Tongue (tissue), 2 donors: Measurements from ENCODE around the gene ZNF697. TPM values are rescaled to one million over a fixed set of nuclear protein-coding genes. Genes with fewer than 3 reads are reported as not detected.
A peak's percentile ranks its signal among the peaks of the same experiment; 100 is the strongest.

Experiments
- DNase-seq: peaks from one replicate; pipeline ENCODE4 v3.0.0-alpha.2; 2015
- total RNA-seq: library from RNA; depleted of rRNA; stranded (reverse); fragments of >200 nt; gene quantifications from one replicate; pipeline ENCODE4 v1.2.3, GENCODE V29; 2014

Gene ZNF697
- total RNA-seq, 1 donor from 2014 or later = 15.0 TPM

DNA sequence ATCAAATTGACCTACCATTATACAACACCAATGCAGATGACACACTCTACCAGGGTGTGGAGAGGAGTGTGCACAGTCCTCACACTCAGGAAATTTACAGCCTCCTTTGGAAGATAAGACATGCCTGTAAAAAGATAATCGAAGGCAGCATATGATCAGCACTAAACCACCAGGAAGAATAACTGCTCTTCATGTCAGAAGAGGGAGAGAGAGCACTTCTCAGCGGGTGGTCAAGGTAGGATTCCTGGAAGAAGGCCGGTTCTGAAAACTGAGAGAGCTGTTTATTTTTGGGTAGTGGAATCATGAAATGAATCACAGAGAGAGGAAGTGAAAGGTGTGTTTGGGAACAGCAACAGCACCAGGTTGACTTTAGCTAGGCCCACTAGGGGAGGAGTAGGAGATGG is 14.0 kb upstream of the ZNF697 start:
- DNase-seq = no peak

DNA sequence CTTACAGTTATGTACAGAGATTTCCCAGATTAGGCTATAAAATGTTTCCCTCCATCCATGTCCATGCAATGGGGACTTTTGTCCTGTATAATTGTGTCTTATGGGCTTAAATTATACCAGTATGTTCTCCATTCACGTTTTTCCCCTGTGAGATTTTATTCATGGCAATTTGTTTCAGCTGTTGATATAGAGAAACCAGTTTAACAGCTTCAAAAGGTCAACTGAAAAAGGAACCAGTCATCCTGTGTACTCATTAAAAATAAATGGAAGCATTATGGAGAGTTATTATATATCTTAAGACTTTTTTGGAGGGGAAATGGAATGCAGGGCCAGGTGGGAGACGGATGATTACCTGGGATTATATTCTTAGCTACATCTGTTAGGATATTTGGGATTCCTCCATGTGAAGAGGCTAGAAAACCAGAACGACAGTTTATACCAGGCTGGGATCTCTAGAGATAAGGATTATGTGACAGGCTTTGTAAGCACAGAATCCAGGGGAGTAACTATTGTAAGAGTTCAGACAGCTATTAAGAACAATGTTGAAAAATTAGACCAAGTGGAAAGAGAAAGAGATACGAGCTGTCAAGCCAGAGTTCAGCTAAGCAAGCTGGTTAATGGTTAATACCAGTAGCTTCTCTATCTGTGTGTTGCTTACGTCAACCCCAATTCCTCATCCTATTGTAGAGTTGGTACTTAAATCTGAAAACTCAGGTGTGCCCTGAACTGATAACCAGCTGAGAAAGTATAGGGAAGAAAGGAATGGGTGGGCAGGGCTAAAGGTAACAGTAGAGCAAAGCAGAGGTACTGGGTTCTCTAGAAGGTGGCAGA is 12.4 kb upstream of the ZNF697 start:
- peak; percentile 7 for DNase-seq

DNA sequence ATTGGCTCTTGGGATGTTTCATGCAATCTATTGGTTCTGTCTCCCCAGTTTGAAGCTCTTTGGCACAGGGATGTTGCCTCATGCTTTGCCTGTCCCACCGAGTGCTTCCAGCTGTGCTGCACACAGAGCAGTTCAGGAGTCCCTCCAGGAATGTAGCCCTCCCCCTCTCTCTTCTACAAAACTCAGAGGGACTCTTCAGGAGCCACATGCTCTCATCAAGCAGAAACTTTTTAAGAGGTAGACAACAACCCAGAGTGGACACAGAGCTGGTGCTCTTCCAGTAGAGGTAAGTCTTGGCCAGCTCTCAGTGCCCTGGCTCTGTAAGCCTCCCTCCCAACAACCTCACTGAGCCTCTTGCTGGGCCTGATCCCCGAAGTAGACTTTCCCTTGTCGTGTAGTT is 11.6 kb upstream of the ZNF697 start:
- DNase-seq = peak; percentile 74

DNA sequence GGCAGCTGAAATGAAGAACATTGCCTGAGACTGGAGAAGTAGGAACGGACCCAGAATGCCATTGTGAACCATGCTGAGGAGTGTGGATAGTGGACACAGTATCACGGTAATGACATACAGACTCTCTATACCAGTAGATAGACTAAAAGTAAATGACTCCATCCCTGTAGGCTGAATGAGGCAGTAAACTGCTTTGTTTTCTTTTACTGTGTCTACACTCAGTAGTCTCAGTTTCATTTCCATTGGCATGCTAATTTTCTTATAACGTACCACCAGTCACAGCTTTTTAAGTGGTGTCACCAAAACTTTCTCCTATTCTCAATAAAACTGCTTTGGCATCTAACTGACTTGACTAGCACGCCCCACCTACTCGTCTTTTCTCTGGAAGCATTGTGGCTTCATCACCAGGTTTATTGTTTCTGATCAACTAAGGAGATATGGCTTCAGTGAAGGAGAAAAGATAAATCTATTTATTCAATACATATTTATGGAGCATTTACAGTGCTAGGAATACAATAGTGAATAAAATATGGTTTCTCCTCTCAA is 8.4 kb upstream of the ZNF697 start:
- DNase-seq = no peak

- DNase-seq = no peak
These were observed 7.1 kb upstream of the ZNF697 start for GRCh38 chr1:119655154-119655553.

DNA sequence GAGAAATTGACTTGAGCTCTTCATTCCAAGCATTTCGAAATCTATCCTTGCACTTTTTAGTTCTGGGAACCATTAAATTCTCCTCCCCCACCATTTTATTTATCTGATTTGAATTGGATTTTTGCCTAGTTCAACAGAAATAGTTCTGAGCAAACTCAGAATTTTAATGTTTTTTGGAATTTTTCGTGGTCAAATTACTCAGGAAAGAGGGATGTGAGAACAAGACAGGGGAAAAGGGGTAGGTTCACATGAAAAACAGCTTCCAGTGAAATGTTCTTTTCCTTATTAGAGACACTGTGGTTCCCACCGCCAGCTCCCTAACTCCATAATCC is 5.7 kb upstream of the ZNF697 start:
- DNase-seq = no peak

DNA sequence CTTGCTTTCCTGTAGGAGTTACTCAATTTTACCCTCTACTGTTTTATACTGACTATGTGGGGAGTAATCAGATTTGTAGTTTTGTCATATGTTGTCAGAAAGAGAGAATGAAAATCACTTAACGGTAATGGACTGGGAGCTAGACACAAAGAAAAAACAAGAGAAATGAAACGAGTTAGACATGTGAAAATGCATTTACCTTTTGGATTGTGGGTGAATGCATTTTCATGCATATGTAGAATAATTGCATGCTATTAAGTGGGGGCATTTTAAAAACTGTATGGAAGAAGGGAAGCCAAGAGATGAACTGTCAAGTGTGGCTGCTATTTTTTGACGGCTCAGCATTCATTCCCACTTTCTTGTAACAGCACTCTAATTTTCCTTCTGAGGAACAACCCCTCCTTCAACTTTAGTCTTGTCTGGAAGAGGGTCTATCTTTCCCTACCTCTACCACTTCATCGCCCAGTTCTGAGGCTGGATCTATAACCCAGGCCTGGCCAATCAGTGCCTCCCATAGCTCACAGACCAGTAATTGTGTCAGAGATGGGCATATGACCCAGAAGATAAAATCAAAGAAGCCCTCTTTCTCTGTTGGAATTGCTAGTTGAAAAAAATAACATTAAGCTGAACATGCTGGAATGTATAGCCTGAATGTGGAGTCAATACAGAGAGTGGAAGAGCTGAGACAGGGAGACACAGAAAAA is 5.2 kb upstream of the ZNF697 start:
- no peak for DNase-seq

DNA sequence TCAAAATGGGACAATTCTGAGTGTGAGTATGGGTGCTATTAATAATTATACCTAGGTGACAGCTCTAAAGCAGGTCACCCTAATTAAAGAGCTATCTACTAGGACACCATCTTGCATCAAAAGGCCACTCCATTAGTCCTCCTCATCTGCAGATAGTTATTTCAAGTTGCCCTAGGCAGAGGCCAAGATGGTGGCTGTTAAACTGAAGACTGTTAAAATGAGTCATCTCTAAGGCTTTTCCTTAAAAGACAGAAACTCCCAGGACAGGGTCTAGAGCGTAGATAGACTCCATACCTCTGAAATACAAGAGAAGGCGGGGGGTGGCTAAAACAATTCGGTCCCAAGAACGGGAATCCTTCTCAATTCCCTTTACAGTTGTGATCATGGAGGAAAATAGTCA is 4.5 kb upstream of the ZNF697 start:
- no peak for DNase-seq

DNA sequence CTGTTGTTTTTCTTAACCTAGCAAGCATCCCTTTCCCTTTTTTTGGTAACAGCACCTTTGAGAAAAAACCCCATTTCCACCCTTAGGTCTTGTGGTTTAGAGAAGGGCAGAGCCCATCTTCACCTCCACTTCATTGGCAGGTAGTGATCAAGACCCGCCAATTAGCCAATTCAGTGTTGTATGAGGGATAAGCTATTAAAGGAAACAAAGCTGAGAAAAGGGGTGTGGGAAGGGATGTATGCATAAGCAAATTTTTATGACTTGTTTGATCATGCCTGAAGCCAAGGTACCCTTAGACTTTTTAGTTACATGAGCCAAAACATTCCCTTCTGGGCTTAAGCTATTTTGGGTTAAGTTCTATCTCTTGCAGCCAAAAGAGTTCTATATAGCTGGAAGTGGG is 3.6 kb upstream of the ZNF697 start:
- DNase-seq = no peak

DNA sequence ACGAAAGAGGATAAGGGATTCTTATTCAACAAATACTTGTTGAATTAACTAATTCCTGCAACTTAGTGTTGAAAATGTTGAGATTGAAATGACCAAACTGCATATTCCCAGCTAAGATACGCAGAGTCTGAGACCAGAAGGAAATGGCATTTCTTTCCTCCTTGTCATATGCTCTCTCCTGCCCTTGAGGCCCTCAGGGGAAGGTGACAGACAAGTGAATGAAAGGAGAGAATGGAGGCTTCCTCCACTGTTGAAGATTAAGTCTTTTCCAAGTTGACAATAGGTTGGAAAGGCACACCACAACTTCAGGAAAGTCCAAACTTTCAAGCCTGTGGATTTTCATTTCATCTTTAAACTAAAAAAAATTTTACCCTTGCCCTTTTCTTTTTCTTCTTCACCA is 3.1 kb upstream of the ZNF697 start:
- no peak for DNase-seq

GRCh38 chr1:119648620-119649004 is 546 bp upstream of the ZNF697 start:
- no peak for DNase-seq

DNA sequence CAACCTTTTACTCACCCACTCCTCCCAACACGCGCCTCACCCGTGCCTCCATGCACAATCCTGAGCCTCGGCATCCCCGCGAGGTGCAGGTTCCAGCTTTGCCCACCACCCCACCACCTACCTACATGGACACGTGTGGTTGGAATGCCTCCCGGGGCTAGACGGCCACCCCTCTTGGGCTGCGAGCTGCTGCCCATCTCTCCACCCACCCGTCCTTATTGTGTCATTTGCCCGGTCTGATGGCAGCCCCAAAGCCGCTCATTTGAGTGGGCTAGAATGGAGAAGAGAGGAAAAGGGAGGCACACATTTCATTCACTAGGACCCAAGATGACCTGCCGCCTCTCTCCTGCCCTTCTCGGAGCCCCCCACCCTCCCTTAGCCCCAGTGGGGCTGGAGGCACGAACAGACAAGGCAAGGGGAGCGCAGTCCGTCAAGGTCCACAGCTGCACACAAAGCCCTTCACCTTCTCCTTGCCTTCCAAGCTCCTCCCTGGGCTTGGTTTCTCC is 785 bp downstream of the ZNF697 start:
- no peak for DNase-seq

GRCh38 chr1:119646521-119647227 is 1.4 kb downstream of the ZNF697 start:
- no peak for DNase-seq

DNA sequence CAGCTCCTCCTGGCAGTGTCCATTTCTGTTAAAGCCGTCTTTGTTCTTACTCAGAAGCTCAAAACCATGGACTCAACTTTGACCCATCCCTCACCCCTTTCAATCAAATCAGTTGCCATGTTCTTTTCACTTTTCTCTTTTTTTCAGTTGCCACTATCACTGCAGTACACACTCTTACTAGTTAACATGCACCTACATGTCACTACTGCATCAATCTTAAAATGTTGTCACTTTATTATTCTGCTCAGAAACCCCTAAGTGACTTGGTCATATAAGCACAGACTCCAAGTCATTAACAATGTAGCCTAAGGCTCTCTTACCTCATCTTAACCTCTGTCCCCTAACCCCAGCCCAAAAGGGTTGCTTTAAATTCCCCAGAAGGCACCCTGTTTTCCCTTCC is 9.0 kb downstream of the ZNF697 start:
- no peak for DNase-seq

DNA sequence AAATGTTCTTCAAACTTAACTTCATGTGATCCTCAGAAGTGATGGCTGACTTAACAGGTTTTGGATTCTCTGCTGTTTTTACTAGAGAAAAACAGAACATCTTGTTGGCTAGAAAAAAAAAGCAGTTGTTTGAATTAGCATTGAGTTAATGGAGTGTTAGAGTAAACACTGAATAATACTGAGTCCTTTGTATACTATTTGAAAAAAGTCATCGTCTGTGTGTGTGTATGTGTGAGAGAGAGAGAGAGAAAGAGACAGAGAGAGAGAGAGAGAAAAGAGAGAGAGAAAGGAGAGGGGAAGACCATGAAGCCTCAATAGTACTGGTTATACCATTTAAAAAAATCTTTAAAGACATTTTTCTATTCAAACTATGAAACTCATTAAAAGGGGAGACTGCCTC is 10.4 kb downstream of the ZNF697 start:
- DNase-seq = no peak

DNA sequence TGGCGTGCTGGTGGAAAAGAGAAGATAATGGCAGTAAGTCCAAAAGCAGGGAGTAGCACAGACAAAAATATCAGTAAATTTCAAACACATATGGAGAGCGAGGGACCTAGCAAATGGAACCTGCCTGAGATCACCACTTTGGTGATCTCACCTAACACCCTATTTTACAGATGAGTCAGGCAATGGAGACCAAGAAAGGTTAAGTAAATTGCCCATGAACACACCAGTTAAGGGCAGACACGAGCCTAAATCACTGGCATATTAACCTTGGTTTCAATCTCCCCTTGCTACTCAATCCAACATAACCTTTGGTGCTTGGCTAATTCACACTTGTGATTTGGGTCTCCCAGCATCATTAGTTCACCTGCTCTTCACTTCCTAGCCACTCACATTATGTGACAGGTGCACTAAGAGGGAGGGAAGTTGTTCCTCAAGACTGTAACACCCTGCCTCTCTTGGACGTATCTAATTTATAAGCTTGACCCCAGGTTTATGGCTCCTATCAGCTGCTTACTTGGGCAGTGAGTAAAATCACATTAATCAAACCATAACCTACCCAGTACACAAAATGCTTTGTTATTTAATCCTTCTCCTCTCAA is 11.5 kb downstream of the ZNF697 start:
- DNase-seq = no peak

DNA sequence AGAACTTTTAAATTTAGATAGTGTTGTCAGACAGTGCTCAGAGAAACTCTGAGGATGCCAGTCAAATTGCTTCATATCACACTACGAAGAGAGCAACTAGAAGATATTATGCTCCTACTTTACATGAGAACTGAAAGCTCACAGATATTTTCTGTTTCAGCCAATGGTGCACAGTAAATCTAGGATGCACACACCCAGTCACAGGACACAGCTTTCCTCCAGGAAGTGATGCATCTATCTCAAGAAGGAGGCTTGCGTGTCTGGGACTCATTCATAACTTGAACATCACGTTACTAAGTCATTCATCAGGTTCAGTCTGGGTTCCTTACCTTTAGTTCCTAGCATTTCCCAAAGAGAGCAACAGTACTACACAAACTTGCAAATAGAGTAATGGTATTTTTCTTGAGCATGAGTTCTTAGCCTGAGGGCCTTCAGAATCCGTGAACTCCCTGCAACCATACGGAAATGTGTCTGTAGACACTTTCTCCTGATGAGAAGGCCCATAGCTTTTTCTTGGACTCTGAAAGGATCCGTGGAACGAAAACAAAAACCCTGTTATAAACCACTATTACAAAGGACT is 12.2 kb downstream of the ZNF697 start:
- DNase-seq = no peak

DNA sequence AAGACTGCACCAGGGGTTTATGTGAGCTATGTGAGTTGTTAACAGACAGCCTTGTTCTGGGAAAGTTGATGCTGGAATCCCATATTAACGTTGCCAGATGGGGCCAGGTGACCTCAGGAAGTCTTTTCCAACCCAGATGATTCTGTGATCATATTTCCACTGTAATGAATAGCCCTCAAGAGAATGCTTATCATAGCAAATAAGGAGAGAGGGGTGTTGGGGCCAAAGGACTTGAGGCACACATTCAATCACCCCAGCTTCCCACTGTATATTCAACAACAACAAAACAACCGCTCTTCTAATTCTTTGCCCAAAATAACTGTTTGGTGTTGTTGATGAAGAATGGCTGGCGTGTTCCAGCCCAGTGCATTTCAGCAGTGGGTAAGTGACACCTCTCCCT is 14.1 kb downstream of the ZNF697 start:
- no peak for DNase-seq

- DNase-seq = no peak
These were observed 14.5 kb downstream of the ZNF697 start for GRCh38 chr1:119633575-119633974.

DNA sequence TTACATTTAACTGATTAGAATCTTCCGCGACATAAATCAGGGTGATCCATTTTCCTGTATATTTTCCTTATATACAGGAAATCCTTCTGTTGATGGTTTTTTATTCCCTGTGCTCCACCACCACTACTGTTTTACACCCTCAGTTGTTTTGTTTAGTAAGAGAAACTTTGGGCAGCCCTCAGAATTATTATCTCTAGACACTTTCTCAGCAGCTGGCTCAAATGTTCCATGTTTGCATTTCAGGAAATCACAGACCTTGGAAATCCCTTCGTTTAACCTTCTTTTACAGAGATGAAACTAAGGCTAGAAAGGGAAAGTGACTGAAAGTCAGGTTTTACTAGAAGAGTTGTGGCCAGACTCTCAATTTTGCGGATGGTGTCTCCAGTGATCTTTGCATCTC is 15.2 kb downstream of the ZNF697 start:
- no peak for DNase-seq

DNA sequence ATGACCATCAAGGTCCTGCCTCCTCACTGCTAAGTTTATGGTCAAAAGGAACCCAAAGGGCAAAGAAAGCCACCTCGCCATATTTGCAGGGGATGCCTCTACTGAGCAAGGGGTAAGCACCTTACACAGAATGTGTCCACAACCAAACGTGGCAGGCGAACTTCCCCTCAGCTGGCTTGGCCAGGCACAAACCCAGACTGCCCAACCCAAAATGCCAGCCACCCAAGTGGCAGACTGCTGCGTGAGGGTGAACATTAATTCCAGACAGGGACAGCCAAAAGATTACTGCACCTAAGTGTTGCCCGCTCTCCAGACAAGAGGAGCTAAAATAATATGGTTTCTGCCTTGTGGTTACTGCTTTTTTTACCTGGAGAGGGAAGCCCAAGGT is 16.0 kb downstream of the ZNF697 start:
- DNase-seq = no peak

DNA sequence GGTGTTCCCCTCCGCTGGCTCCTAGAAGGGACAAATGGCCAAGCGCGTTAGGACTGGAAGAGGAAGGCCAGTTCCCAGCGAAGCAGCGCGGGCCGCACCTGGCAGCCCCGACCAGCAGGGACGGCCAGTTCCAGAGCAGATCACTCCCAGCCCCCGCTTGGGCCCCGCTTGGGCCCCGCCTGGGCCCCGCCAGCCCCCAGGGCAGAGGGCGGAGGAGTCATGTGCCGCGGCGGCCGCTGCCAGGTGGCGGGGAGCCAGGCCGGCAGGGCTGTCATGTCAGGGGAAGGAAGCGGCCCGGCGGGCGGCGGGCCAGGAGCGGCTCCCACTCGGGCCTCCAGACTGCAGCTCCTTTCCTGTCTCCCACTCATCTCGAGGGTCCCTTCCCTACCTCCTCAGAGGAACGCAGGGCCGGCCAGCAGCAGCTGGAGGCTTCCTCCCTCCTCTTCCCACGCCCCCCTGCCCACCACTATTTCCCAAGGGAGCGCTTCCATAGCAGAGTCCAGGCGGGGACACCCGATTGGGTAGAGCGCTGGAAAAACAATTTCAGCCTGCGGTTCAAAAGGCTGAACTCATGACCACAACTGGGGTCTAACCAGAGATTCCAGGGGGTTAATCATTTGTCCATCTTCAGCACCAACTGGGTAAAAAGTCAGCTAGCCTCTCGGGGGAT is 16.5 kb downstream of the ZNF697 start:
- DNase-seq = peak; percentile 93
